Measurements from ENCODE around the gene PHLDA3.

Gene PHLDA3

GRCh38 chr1:201426479-201427310 is 42.3 kb downstream of the PHLDA3 start:
- DNase-seq = no peak

GRCh38 chr1:201424146-201424545 is 44.8 kb downstream of the PHLDA3 start:
- DNase-seq = no peak

DNA sequence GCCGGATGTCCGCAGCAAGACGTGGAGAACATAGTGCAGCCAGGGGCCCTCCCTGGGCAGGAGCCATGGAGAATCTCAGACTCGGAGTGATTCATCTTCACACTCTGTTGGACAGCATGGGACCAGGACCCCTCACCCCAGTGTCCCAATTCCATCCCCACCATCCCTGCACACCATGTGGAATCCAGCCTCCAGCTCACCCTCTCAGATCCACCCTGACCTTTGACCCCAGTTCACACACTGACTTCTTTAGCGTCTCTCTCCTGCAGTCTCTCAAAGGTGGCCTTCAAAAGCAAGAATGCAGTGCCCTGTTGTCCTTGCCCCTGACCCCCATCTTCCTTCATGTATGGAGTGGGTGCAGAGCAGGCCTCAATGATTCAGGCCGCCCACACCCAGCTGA is 45.3 kb downstream of the PHLDA3 start:
- DNase-seq = no peak

- no peak for DNase-seq
These were observed 46.5 kb downstream of the PHLDA3 start for GRCh38 chr1:201422436-201423030.

DNA sequence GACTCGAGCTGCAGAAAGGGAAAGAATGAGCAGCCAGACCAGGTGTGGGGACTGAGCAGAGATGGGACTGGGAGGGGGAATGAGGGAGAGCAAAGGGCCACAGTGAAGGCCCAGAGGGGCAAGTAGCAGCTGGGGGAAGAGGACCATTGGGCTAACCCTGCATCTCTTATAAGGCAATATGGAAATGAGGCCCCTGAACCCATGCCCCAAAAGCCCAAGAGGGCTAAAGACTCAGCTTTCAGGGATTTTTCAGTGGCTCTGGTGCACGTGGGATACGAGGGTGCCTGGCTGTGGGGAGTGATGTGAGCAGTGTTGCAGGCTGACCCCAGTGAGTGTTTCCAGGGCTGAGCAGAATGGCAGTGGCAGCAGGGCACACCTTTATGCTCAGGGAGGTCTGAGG is 47.0 kb downstream of the PHLDA3 start:
- DNase-seq = no peak

DNA sequence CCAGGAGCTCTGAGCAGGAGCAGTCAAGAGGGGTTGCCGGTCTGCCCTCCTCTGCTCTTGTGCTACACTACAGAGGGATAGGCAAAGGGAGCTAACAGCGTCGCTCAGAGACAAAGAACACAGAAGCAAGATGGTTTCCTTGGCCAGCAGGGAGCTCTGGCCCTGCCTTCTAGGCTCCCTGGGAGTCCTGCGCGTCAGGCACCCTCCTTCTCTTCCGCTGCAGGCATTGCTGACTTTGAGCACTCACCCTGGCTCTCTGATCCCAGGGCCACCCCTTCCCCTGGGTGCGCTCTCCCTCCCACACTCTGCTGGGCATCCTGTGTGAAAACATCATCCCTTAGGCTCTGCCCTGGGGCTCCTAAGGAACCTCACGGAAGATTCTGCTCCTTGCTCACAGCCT is 47.9 kb downstream of the PHLDA3 start:
- no peak for DNase-seq

GRCh38 chr1:201420608-201421002 is 48.4 kb downstream of the PHLDA3 start:
- DNase-seq = no peak

DNA sequence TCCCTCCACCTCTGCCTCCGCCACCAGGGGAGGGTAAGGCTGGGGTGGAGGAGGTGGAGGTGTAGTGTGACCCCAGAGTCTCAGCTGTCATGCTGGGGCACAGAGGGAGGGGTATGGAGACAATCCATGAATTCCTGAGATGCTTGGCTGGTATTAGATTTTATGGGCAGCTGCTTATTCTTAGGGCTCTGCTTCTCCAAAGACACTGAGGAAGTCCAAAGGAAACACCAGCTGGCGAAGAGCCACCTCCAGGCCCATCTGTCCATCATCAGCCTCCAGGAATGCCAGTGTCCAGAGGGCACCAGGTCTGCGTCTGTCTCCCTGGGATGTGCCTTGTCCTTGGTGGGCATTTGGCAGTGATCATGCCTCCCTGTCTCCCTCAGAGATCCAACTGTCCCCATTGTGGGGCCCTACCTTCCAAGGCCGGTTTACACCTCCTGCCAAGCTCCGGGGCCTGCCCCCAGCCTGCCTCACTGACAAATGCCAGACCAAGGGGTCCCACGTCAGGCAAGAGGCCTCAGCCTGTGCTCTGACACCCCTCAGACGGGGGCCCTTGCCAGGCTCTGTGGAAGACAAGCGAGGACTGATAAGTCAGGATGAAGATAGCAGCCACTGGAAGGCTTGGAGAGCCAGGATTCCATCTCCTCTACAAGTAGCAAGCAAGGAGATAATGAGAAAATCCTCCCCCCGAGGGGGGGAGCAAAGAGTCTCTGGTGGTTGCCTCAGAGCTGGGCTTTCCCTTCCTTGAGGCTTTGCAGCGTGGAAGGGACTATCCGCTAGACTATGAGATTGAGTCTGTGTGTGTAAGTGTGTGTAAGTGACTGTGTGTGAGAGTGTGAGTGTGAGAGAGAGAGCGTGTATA is 49.0 kb downstream of the PHLDA3 start:
- no peak for DNase-seq

GRCh38 chr1:201419256-201419655 is 49.7 kb downstream of the PHLDA3 start:
- DNase-seq = no peak

DNA sequence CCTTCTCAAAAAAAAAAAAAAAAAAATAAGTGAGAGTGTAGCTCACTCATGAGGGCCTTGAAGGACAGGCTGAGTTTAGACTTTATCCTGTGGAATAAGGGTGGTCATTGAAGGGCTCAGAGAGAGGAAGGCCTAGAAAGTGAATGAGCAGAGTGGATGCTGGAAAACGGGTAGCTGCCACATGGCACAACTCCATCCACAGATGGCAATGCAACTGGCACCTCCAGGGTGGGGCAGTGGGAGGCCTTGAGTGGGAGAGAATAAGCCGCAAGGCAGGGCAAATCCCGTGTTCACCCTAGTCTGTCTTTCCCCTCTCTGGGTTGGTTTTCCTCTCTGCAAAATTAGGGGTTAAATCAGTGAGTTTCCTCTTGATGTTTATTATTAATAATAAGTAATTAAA is 50.5 kb downstream of the PHLDA3 start:
- DNase-seq = no peak

Measured in stimulated activated naive CD4-positive, alpha-beta T cell (primary cell).